Lower leg skin (tissue), 3 donors: ENCODE results near the gene GRAMD2A.

ENCODE experiments used
- CTCF ChIP-seq, 3 donors: fragments of 450-650 bp; IDR thresholded peaks; one replicate each; pipeline ENCODE4 v1.5.1; 2016; ENCODE audit warnings: antibody characterized with exemption in 3 of 3, mild to moderate bottlenecking in 3 of 3, moderate library complexity in 2 of 3
- POLR2A ChIP-seq, 2 donors: fragments of 450-650 bp; IDR thresholded peaks; one replicate each; pipeline ENCODE4 v1.6.1; 2016 to 2017; ENCODE audit warnings: antibody characterized with exemption in 2 of 2, mild to moderate bottlenecking in 1 of 2, moderate library complexity in 1 of 2

DNA sequence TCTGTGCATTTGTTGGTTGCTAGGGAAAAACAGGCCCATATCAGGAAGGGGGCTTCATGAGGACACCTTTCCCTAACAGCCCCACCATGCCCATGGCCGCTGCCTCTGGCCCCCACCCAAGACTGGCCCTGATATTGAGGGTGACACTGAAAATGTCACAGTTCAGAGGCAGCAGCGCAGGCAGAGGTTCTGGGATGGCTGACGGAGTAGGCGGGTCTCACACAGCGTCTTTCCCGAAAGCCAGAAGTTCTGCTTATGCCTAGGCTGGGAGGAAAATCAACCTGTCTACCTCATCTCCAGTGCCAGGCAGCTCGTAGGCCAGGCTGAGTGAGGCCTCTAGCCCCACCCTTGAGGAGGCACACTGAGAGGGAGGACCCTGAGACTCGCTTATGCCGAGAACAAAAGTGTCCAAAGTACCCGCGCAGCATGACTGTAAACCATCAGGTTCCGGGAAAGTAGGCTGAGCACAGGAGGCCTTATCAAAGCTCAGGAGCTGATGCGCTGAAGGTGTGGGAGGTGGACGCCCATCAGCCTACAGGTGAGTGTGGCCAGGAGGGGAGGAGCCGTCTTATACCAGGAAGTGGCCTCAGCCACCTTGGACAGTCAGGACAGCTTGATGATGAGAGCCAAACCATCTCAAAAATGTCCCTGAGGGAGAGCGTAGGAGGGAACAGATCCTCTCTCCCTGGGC is 27.5 kb downstream of the GRAMD2A start:
- TF ChIP-seq POLR2A (IDR thresholded peaks at IDR 0.05) (no peak), CTCF (IDR thresholded peaks at IDR 0.05) (no peak)
